RWPE2 (cell line): ENCODE results near the gene NFKB1.

Experiments used
- ATAC-seq: fragments of 200-7000 bp; cut with Tn5 transposase; 3 replicates; pipeline ENCODE4 v1.9.1; 2021; ENCODE audit warnings: low read depth
- DNase-seq: peaks from one replicate; pipeline ENCODE4 v3.0.0-alpha.2; 2020; ENCODE audit warnings: low spot score
- H3K27ac ChIP-seq: fragments of 450-650 bp; 2 replicates; pipeline ENCODE4 v1.5.1; 2017; ENCODE audit warnings: mild to moderate bottlenecking; ENCODE audit not compliant: poor library complexity, severe bottlenecking
- H3K27me3 ChIP-seq: fragments of 250-450 bp; sonication (Bioruptor Pico); 2 replicates; pipeline ENCODE4 v1.5.1; 2021; ENCODE audit warnings: mild to moderate bottlenecking, moderate library complexity; ENCODE audit not compliant: insufficient read depth, poor library complexity, severe bottlenecking
- H3K36me3 ChIP-seq: fragments of 250-450 bp; sonication (Bioruptor Pico); 2 replicates; pipeline ENCODE4 v1.5.1; 2020; ENCODE audit warnings: low read depth, mild to moderate bottlenecking, moderate library complexity
- H3K4me1 ChIP-seq: fragments of 250-450 bp; sonication (Bioruptor Pico); 2 replicates; pipeline ENCODE4 v1.5.1; 2021; ENCODE audit warnings: mild to moderate bottlenecking, moderate library complexity; ENCODE audit not compliant: insufficient read depth, poor library complexity, severe bottlenecking
- H3K4me3 ChIP-seq: fragments of 250-450 bp; sonication (Bioruptor Pico); 2 replicates; pipeline ENCODE4 v1.5.1; 2021; ENCODE audit warnings: mild to moderate bottlenecking, moderate library complexity; ENCODE audit not compliant: severe bottlenecking
- H3K9me3 ChIP-seq: fragments of 250-450 bp; sonication (Bioruptor Pico); 2 replicates; pipeline ENCODE4 v1.5.1; 2021; ENCODE audit warnings: mild to moderate bottlenecking, moderate library complexity; ENCODE audit not compliant: severe bottlenecking
- CTCF ChIP-seq: fragments of 450-650 bp; IDR thresholded peaks from one replicate; pipeline ENCODE4 v1.5.1; 2017; ENCODE audit warnings: mild to moderate bottlenecking, moderate library complexity; ENCODE audit not compliant: poor library complexity, severe bottlenecking

Gene NFKB1

GRCh38 chr4:102657206-102657605 is 156.0 kb downstream of the NFKB1 start:
- no peaks in the 10 kb centered on the region for H3K36me3 ChIP-seq
- TF ChIP-seq CTCF = no peak
- H3K4me3 ChIP-seq = no peak overlapping the region
- H3K27ac ChIP-seq = no peak overlapping the region
- H3K9me3 ChIP-seq = no peaks in the 10 kb centered on the region
- no peaks in the 10 kb centered on the region for H3K27me3 ChIP-seq
- ATAC-seq (no peak), DNase-seq (no peak)
- no peaks in the 10 kb centered on the region for H3K4me1 ChIP-seq

GRCh38 chr4:102663073-102663472 is 161.9 kb downstream of the NFKB1 start:
- peak; percentile 80 for ATAC-seq
- Histone ChIP-seq H3K36me3 (peaks cover 9% of the 10 kb centered on the region), H3K27ac (peak overlapping the region; percentile 91), H3K27me3 (no peaks in the 10 kb centered on the region), H3K9me3 (no peaks in the 10 kb centered on the region), H3K4me1 (peaks cover 37% of the 10 kb centered on the region), H3K4me3 (no peak overlapping the region)
- no peak for DNase-seq
- TF ChIP-seq CTCF = no peak

DNA sequence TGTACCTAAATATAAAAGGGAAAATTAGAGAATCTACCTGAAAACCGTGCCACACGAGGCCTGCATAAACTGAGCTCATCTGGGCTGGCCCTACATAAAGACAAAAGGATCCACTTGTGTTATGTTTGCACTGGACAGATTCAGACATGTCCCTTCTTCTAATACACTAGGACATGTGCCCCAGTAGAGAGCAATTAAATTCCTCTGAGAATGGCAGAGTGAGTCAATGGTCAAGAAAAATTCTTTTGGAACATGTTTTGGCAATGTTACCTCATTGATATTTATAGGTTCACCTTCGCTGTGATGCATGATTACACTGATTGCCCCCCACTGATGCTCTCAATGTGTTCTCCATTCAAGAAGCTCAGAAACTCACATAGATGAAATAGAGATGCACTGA is 164.4 kb downstream of the NFKB1 start:
- TF ChIP-seq CTCF = no peak
- H3K9me3 ChIP-seq = no peaks in the 10 kb centered on the region
- H3K27me3 ChIP-seq = no peaks in the 10 kb centered on the region
- H3K27ac ChIP-seq = peak overlapping the region; percentile 91
- ATAC-seq (peak; percentile 95), DNase-seq (no peak)
- peaks cover 37% of the 10 kb centered on the region for H3K4me1 ChIP-seq
- H3K4me3 ChIP-seq = no peak overlapping the region
- H3K36me3 ChIP-seq = peaks cover 12% of the 10 kb centered on the region
